Skin of body (tissue), 2 donors: Measurements from ENCODE around the gene COPZ1. TPM values are rescaled to one million over a fixed set of nuclear protein-coding genes. Genes with fewer than 3 reads are reported as not detected.
"Not testable (repeated sequence)": the region's sequence is repeated elsewhere in the genome, so short reads cannot be mapped to it uniquely, and the experiment has no call there.

Experiments
- DNase-seq: peaks from one replicate; lab custom pipeline; 2025; lab: John Stamatoyannopoulos, UW
- total RNA-seq: library from RNA; depleted of rRNA; stranded (reverse); fragments of >200 nt; gene quantifications from one replicate; pipeline ENCODE4 v1.2.3, GENCODE V29; 2014

The COPZ1 gene
- total RNA-seq, result 65.3 TPM

GRCh38 chr12:54324617-54325441, at the start of gene COPZ1:
Gene COPZ1, plus strand, starts transcription at chr12:54325131. Its CDS starts 33 bp downstream, at chr12:54325164.
- DNase-seq, result peak; percentile 100

- DNase-seq, result no peak
Observed at GRCh38 chr12:54276368-54276767, 48.6 kb upstream of the COPZ1 start.

GRCh38 chr12:54277823-54278276, 47.1 kb upstream of the COPZ1 start:
- DNase-seq, result no peak

GRCh38 chr12:54279227-54279631, 45.7 kb upstream of the COPZ1 start:
- no peak for DNase-seq

GRCh38 chr12:54279632-54280467, 45.1 kb upstream of the COPZ1 start, which contains the start of gene CBX5:
Gene CBX5, minus strand, starts transcription at chr12:54280122. Its CDS starts 22,472 bp downstream, at chr12:54257650.
- DNase-seq, result peak; percentile 100

GRCh38 chr12:54280468-54281260, 44.3 kb upstream of the COPZ1 start, which contains the start of gene HNRNPA1:
Gene HNRNPA1, plus strand, starts transcription at chr12:54280726. Its CDS starts 82 bp downstream, at chr12:54280808.
- peak; percentile 100 for DNase-seq

GRCh38 chr12:54281261-54281638, 43.7 kb upstream of the COPZ1 start:
- DNase-seq, result not testable (repeated sequence)

GRCh38 chr12:54281694-54282093, 43.2 kb upstream of the COPZ1 start:
- not testable (repeated sequence) for DNase-seq

- DNase-seq, result no peak
Observed at GRCh38 chr12:54282949-54283593, 41.9 kb upstream of the COPZ1 start.

- DNase-seq, result not testable (repeated sequence)
Observed at GRCh38 chr12:54284070-54284780, 40.7 kb upstream of the COPZ1 start.

- DNase-seq, result no peak
Observed at GRCh38 chr12:54285150-54286041, 39.5 kb upstream of the COPZ1 start.

GRCh38 chr12:54286042-54287030, 38.6 kb upstream of the COPZ1 start:
- peak; percentile 16 for DNase-seq

- DNase-seq, result no peak
Observed at GRCh38 chr12:54287261-54288157, 37.4 kb upstream of the COPZ1 start.

- DNase-seq, result no peak
Observed at GRCh38 chr12:54292083-54292930, 32.6 kb upstream of the COPZ1 start.

GRCh38 chr12:54292931-54293241, 32.0 kb upstream of the COPZ1 start:
- DNase-seq, result no peak
